KMS-11 (cell line): Measurements from ENCODE around the gene PDE4D.

Source experiments
- H2AFZ ChIP-seq: fragments of 200-600 bp; sonication (generic); 2 replicates; pipeline ENCODE4 v1.6.1; 2016; ENCODE audit warnings: antibody characterized with exemption, mixed run types, low read depth
- H3K27ac ChIP-seq: fragments of 200-600 bp; sonication (generic); 2 replicates; pipeline ENCODE4 v1.6.1; 2016; ENCODE audit warnings: mild to moderate bottlenecking, mixed run types
- H3K27me3 ChIP-seq: fragments of 200-600 bp; sonication (generic); 2 replicates; pipeline ENCODE4 v1.6.1; 2017; ENCODE audit warnings: mild to moderate bottlenecking, low read depth, mixed run types, moderate library complexity; ENCODE audit not compliant: insufficient read depth
- H3K36me3 ChIP-seq: fragments of 200-600 bp; sonication (generic); 2 replicates; pipeline ENCODE4 v1.6.1; 2017; ENCODE audit warnings: mild to moderate bottlenecking, mixed run types; ENCODE audit not compliant: insufficient read depth
- H3K4me1 ChIP-seq: fragments of 200-600 bp; sonication (generic); 2 replicates; pipeline ENCODE4 v1.6.1; 2016; ENCODE audit warnings: mild to moderate bottlenecking, low read depth, mixed run types; ENCODE audit not compliant: poor library complexity, severe bottlenecking
- H3K4me2 ChIP-seq: fragments of 200-600 bp; sonication (generic); 2 replicates; pipeline ENCODE4 v1.7.0; 2016; ENCODE audit warnings: mild to moderate bottlenecking, mixed run types
- H3K4me3 ChIP-seq: fragments of 200-600 bp; sonication (generic); IDR thresholded peaks from 2 replicates; pipeline ENCODE4 v1.6.1; 2017; ENCODE audit warnings: low read depth, low read length, mixed read lengths; ENCODE audit not compliant: insufficient read depth
- H3K79me2 ChIP-seq: fragments of 200-600 bp; sonication (generic); 2 replicates; pipeline ENCODE4 v1.6.1; 2016; ENCODE audit warnings: low read depth, mixed run types; ENCODE audit not compliant: insufficient read depth
- H3K9ac ChIP-seq: fragments of 200-600 bp; sonication (generic); 2 replicates; pipeline ENCODE4 v1.6.1; 2016; ENCODE audit warnings: mild to moderate bottlenecking, mixed run types
- H4K20me1 ChIP-seq: fragments of 200-600 bp; sonication (generic); 2 replicates; pipeline ENCODE4 v1.6.1; 2016; ENCODE audit warnings: mild to moderate bottlenecking, mixed run types; ENCODE audit not compliant: insufficient read depth
- CTCF ChIP-seq: fragments of 200-600 bp; sonication (generic); conservative IDR thresholded peaks from 2 replicates; pipeline ENCODE4 v1.6.1; 2017; ENCODE audit warnings: low read depth, mild to moderate bottlenecking, antibody characterized with exemption, low read length, moderate library complexity, mixed read lengths

Gene PDE4D

GRCh38 chr5:59358005-59358861 lies 535.3 kb downstream of the PDE4D start:
- Histone ChIP-seq H3K36me3 (no peaks in the 10 kb centered on the region), H3K4me1 (no peaks in the 10 kb centered on the region), H2AFZ (no peak overlapping the region), H3K4me2 (no peak overlapping the region), H3K27ac (no peak overlapping the region), H3K27me3 (no peaks in the 10 kb centered on the region), H3K4me3 (no peak overlapping the region), H4K20me1 (no peaks in the 10 kb centered on the region), H3K79me2 (no peaks in the 10 kb centered on the region), H3K9ac (no peak overlapping the region)
- no peak for TF ChIP-seq CTCF

DNA sequence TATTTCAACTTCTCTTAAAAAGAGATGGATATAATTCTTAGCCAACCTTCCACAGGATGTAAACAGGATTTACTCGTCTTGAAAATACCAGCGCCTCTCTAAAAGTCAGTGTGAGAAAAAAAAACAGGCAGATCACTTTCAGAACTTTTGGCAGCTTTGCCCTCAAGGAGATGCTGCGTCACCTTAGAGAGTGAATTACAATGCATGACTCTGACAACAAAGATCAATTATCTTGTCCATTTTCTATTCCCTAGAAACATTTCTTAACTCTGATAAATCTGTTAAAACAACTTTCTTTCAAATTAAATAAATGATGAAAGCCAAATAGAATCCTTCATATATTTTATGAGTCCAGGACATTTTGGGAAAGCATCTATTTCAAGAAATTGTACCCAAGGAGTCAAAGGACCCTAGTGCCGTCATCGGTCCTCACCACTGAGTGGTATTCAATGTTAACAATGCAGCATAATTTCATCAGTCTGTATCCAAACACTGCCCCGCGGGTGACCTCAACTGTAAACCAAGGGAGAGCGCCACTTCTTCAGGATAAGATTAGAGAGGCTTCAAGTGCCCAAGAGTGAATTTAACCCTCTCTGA lies 536.0 kb downstream of the PDE4D start:
- H4K20me1 ChIP-seq: no peaks in the 10 kb centered on the region
- no peak overlapping the region for H3K4me2 ChIP-seq
- no peaks in the 10 kb centered on the region for H3K27me3 ChIP-seq
- no peaks in the 10 kb centered on the region for H3K36me3 ChIP-seq
- H3K79me2 ChIP-seq: no peaks in the 10 kb centered on the region
- no peak overlapping the region for H3K27ac ChIP-seq
- H3K9ac ChIP-seq: no peak overlapping the region
- H3K4me1 ChIP-seq: no peaks in the 10 kb centered on the region
- no peak overlapping the region for H3K4me3 ChIP-seq
- no peak for TF ChIP-seq CTCF
- H2AFZ ChIP-seq: no peak overlapping the region

DNA sequence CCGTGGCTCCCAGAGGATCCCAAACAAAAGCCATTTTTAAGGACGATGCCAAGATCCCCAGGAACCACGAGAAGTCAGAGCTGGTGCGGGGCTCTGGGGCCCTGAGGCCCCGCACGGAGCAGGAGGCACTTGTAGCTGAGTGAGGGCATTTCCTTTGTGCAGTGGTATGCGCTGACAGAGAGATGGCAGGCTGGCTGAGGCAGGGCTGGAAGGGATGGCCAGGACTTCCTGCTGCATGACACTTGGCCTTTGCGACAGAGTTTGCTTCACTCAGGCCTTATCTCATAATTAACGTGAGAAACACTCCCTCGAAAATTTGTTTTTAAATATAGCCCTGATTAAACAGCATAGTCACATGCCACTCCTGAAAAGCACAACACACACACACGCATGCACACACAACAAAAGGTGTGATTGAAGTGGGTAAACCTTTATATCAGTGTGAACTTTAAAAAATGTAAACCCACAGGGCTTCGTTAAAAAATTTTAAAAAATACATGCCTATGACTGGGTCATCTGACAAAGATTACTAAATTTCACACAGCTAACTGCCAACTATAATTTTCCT lies 536.6 kb downstream of the PDE4D start:
- H3K4me1 ChIP-seq: no peaks in the 10 kb centered on the region
- no peak overlapping the region for H3K27ac ChIP-seq
- no peaks in the 10 kb centered on the region for H3K79me2 ChIP-seq
- H3K27me3 ChIP-seq: no peaks in the 10 kb centered on the region
- no peak overlapping the region for H3K4me2 ChIP-seq
- no peak overlapping the region for H3K9ac ChIP-seq
- H4K20me1 ChIP-seq: no peaks in the 10 kb centered on the region
- no peaks in the 10 kb centered on the region for H3K36me3 ChIP-seq
- H2AFZ ChIP-seq: no peak overlapping the region
- H3K4me3 ChIP-seq: no peak overlapping the region
- TF ChIP-seq CTCF: no peak

- no peaks in the 10 kb centered on the region for H4K20me1 ChIP-seq
- no peaks in the 10 kb centered on the region for H3K79me2 ChIP-seq
- no peak overlapping the region for H3K9ac ChIP-seq
- no peak for TF ChIP-seq CTCF
- no peak overlapping the region for H2AFZ ChIP-seq
- no peak overlapping the region for H3K27ac ChIP-seq
- no peaks in the 10 kb centered on the region for H3K4me1 ChIP-seq
- no peaks in the 10 kb centered on the region for H3K27me3 ChIP-seq
- no peak overlapping the region for H3K4me2 ChIP-seq
- H3K4me3 ChIP-seq: no peak overlapping the region
- no peaks in the 10 kb centered on the region for H3K36me3 ChIP-seq
Measured at GRCh38 chr5:59354811-59355210, 538.7 kb downstream of the PDE4D start.
